GM10266 (cell line): ENCODE measurements around the gene SOCS3.

ENCODE experiments used
- DNase-seq: peaks from one replicate; pipeline ENCODE4 v3.0.0; 2012; ENCODE audit errors: extremely low spot score
- CTCF ChIP-seq: IDR thresholded peaks from 2 replicates; pipeline ENCODE4 v1.5.1; 2012; ENCODE audit warnings: mild to moderate bottlenecking, low read depth; ENCODE audit not compliant: control insufficient read depth, insufficient read depth; ENCODE audit errors: missing control alignments

SOCS3 gene

GRCh38 chr17:78323826-78324390 lies 36.0 kb downstream of the SOCS3 start:
- DNase-seq: no peak
- no peak for TF ChIP-seq CTCF

DNA sequence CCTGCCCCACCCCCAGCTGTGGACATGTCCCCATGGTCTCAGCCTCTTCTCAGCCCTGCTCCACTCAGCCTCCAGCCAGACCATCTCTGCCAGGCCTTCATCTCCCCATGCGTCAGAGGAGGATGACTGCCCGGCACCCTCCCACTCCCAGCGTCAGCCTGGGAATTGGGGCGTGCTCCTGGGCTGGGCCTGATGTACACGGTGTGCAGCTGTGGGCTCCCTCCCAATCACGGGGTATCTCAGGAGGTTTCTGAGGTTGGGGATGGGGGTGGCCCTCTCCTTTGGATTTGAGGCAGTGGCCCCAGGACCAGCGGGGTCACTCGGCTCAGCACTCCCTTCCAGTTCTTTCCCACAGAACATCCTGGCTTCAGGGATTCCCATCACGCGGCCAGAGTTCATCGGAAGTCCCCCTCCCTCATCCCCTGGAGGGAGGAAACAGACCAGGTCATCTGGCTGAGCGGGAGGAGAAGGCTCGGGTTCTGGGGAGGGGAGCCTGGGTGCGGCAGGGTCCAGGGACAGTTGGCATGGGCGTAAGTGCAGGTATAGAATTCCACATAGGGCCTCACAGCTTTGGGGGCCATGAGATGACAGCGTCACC lies 36.9 kb downstream of the SOCS3 start:
- no peak for DNase-seq
- no peak for TF ChIP-seq CTCF

DNA sequence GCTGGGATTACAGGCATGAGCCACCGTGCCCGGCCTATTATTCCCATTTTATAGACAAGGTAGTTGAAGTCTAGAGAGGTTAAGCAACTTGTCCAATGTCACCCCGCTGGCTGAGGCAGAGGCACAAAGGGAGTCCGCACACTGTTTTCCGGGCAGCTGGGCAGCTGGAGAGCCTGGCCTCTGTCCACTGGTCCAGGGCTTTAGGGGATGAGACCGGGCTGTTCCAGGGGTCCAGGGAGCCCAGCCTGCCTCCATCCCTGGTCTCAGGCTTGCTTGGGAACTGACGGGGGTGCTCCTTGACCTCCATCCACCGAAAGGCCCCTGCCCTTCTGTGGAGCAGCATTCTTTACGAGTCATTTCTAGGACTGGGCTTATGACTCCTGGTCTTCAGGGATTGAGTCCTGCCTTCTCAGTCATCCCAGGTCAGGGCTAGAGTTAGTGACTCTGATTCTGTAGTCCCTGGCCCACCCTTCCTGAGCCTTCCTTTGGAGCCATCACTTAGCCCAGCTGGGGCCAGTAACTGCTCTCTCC lies 37.5 kb downstream of the SOCS3 start:
- no peak for DNase-seq
- TF ChIP-seq CTCF: no peak

GRCh38 chr17:78318843-78319242 lies 41.0 kb downstream of the SOCS3 start:
- TF ChIP-seq CTCF: no peak
- no peak for DNase-seq

DNA sequence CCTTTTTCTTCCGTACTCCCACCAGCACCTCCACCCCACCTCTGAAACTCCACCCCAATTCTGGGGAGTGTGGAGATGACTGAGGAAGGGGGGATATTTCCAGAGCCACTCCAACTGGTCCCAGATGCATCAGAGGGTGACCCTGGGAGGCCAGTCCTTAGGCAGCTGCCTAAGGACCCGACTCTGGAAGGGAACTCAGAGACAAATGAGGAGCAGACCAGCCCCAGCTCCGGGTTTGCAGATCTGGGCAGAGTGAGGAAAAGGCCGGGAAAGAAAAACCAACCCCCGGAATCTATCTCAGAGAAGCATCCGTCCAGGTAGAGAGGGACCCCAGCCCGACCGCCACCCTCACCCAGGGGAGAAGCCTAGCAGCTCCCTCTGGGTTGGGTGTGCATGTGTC lies 41.5 kb downstream of the SOCS3 start:
- TF ChIP-seq CTCF: no peak
- DNase-seq: no peak

- DNase-seq: no peak
- no peak for TF ChIP-seq CTCF
Measured at GRCh38 chr17:78317794-78318400, 42.0 kb downstream of the SOCS3 start.
